Ectodermal cell (in vitro differentiated cells): ENCODE measurements around the gene TMEM150B.

Experiments
- H3K27ac ChIP-seq: 2 replicates; pipeline ENCODE4 v1.7.0; 2013; ENCODE audit warnings: mild to moderate bottlenecking, low read depth, low read length; ENCODE audit not compliant: insufficient read depth, poor library complexity, severe bottlenecking
- H3K27me3 ChIP-seq: 2 replicates; pipeline ENCODE4 v1.7.0; 2013; ENCODE audit warnings: mild to moderate bottlenecking, low read length; ENCODE audit not compliant: insufficient read depth, control insufficient read depth, poor library complexity, severe bottlenecking
- H3K36me3 ChIP-seq: one replicate; pipeline ENCODE4 v1.7.0; 2013; ENCODE audit warnings: low read length; ENCODE audit not compliant: control insufficient read depth, insufficient read depth
- H3K4me1 ChIP-seq: one replicate; pipeline ENCODE4 v1.7.0; 2013; ENCODE audit warnings: low read length; ENCODE audit not compliant: control insufficient read depth, insufficient read depth
- H3K4me3 ChIP-seq: 2 replicates; pipeline ENCODE4 v1.7.0; 2013; ENCODE audit warnings: low read depth, low read length, control low read depth; ENCODE audit not compliant: insufficient read depth
- H3K9me3 ChIP-seq: 2 replicates; pipeline ENCODE4 v1.7.0; 2013; ENCODE audit warnings: mild to moderate bottlenecking, low read length, moderate library complexity; ENCODE audit not compliant: control insufficient read depth
- WGBS, 2 experiments: methylation state at CpG; one replicate each; pipeline ENCODE4 v1.1.7; 2013; ENCODE audit warnings: missing lambda C conversion rate in 2 of 2; 5-methylcytosine and 5-hydroxymethylcytosine counted together

The TMEM150B gene

GRCh38 chr19:55315956-55316525 lies 9.1 kb downstream of the TMEM150B start:
- no peak overlapping the region for H3K4me3 ChIP-seq

GRCh38 chr19:55314396-55314795 lies 10.7 kb downstream of the TMEM150B start:
- Histone ChIP-seq H3K27me3 (no peaks in the 10 kb centered on the region), H3K4me3 (no peak overlapping the region), H3K27ac (no peak overlapping the region), H3K9me3 (no peaks in the 10 kb centered on the region), H3K36me3 (no peaks in the 10 kb centered on the region), H3K4me1 (no peaks in the 10 kb centered on the region)
- 87 to 90% methylated on average over 8 of the region's 8 CpGs for WGBS, 2 experiments

More at GRCh38 chr19:55315956-55316525, 9.1 kb downstream of the TMEM150B start:
- 94% methylated on average over 13 of the region's 13 CpGs for WGBS, 2 experiments
- Histone ChIP-seq H3K9me3 (no peaks in the 10 kb centered on the region), H3K36me3 (no peaks in the 10 kb centered on the region), H3K27ac (no peak overlapping the region), H3K27me3 (no peaks in the 10 kb centered on the region), H3K4me1 (peaks cover 4% of the 10 kb centered on the region)

GRCh38 chr19:55312621-55313512 lies 12.3 kb downstream of the TMEM150B start:
- H3K4me3 ChIP-seq, result no peak overlapping the region
- H3K27me3 ChIP-seq, result no peaks in the 10 kb centered on the region
- H3K36me3 ChIP-seq, result peaks cover 3% of the 10 kb centered on the region
- 92 to 93% methylated on average over 47 of the region's 47 CpGs for WGBS, 2 experiments
- H3K9me3 ChIP-seq, result no peaks in the 10 kb centered on the region
- H3K4me1 ChIP-seq, result no peaks in the 10 kb centered on the region
- H3K27ac ChIP-seq, result no peak overlapping the region

GRCh38 chr19:55311797-55312196 lies 13.3 kb downstream of the TMEM150B start:
- H3K4me1 ChIP-seq, result no peaks in the 10 kb centered on the region
- no peak overlapping the region for H3K27ac ChIP-seq
- no peaks in the 10 kb centered on the region for H3K9me3 ChIP-seq
- no peaks in the 10 kb centered on the region for H3K27me3 ChIP-seq
- peaks cover 4% of the 10 kb centered on the region for H3K36me3 ChIP-seq
- WGBS, 2 experiments, result 93 to 94% methylated on average over 18 of the region's 18 CpGs
- H3K4me3 ChIP-seq, result no peak overlapping the region

GRCh38 chr19:55311397-55311796 lies 13.7 kb downstream of the TMEM150B start:
- H3K4me1 ChIP-seq, result no peaks in the 10 kb centered on the region
- 87 to 89% methylated on average over 9 of the region's 9 CpGs for WGBS, 2 experiments

GRCh38 chr19:55310498-55310897 lies 14.6 kb downstream of the TMEM150B start:
- Histone ChIP-seq H3K27ac (no peak overlapping the region), H3K27me3 (no peaks in the 10 kb centered on the region), H3K4me1 (no peaks in the 10 kb centered on the region), H3K36me3 (peaks cover 12% of the 10 kb centered on the region), H3K4me3 (no peak overlapping the region), H3K9me3 (no peaks in the 10 kb centered on the region)
- 92% methylated on average over 7 of the region's 7 CpGs for WGBS, 2 experiments

More at GRCh38 chr19:55311397-55311796, 13.7 kb downstream of the TMEM150B start:
- no peak overlapping the region for H3K4me3 ChIP-seq
- no peaks in the 10 kb centered on the region for H3K27me3 ChIP-seq
- no peaks in the 10 kb centered on the region for H3K9me3 ChIP-seq
- no peak overlapping the region for H3K27ac ChIP-seq
- peaks cover 8% of the 10 kb centered on the region for H3K36me3 ChIP-seq

- Histone ChIP-seq H3K4me1 (no peaks in the 10 kb centered on the region), H3K9me3 (no peaks in the 10 kb centered on the region), H3K27me3 (no peaks in the 10 kb centered on the region), H3K36me3 (peaks cover 12% of the 10 kb centered on the region), H3K4me3 (no peak overlapping the region), H3K27ac (no peak overlapping the region)
- 92 to 95% methylated on average over 5 of the region's 5 CpGs for WGBS, 2 experiments
Observed at GRCh38 chr19:55309448-55309847, 15.7 kb downstream of the TMEM150B start.

- H3K27me3 ChIP-seq, result no peaks in the 10 kb centered on the region
- H3K4me3 ChIP-seq, result no peak overlapping the region
- no peaks in the 10 kb centered on the region for H3K4me1 ChIP-seq
- H3K27ac ChIP-seq, result no peak overlapping the region
- peaks cover 17% of the 10 kb centered on the region for H3K36me3 ChIP-seq
- H3K9me3 ChIP-seq, result no peaks in the 10 kb centered on the region
- 94 to 95% methylated on average over 11 of the region's 11 CpGs for WGBS, 2 experiments
Observed at GRCh38 chr19:55308281-55308680, 16.9 kb downstream of the TMEM150B start.

GRCh38 chr19:55306712-55307111 lies 18.4 kb downstream of the TMEM150B start:
- Histone ChIP-seq H3K27ac (no peak overlapping the region), H3K9me3 (no peaks in the 10 kb centered on the region), H3K4me3 (no peak overlapping the region), H3K36me3 (peaks cover 27% of the 10 kb centered on the region), H3K4me1 (no peaks in the 10 kb centered on the region), H3K27me3 (no peaks in the 10 kb centered on the region)
- 97 to 98% methylated on average over 3 of the region's 3 CpGs for WGBS, 2 experiments

- Histone ChIP-seq H3K36me3 (peaks cover 27% of the 10 kb centered on the region), H3K27ac (no peak overlapping the region), H3K27me3 (no peaks in the 10 kb centered on the region), H3K9me3 (no peaks in the 10 kb centered on the region), H3K4me1 (peaks cover 6% of the 10 kb centered on the region), H3K4me3 (no peak overlapping the region)
- WGBS, 2 experiments, result 93 to 96% methylated on average over 17 of the region's 17 CpGs
Observed at GRCh38 chr19:55305983-55306562, 19.1 kb downstream of the TMEM150B start.
